ENCODE measurements around the gene STAMBP.
"Not testable (repeated sequence)": the region's sequence is repeated elsewhere in the genome, so short reads cannot be mapped to it uniquely, and the experiment has no call there.

Gene STAMBP

DNA sequence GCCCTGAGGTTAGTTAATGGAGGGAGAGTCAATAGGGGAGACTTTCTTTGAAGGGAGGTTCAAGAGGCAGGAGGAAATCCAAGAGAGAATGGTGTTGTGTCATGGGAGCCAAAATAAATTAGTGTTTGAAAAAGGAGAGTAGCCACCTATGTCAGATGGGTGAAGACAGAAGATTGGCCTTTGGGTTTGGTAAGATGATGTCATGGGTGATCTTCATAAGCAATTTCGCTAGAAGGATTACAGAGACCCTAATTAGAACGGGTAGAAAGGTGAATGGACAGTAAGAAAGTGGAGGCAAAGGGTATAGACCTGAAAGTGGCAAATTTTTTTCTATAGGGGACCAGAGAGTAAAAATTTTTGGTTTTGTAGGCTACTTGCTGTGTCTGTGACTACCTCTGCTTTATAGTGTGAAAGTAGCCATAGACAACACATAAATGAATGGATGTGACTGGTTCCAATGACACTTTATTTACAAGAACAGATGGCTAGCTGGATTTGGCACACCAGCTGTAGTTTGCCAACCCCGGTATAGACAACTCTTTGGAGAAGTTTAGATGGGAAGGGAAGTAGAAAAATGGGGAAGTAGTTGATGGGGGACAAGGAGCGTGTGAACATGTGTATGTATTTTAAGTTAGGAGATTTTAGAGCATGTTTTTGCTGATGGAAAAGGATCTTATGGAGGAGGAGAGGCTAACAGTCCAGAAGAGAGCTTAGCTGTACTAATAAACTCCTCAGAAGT lies 9.3 kb downstream of the STAMBP start:
- DNase-seq (ENCODE audit: low spot score) = no peak

DNA sequence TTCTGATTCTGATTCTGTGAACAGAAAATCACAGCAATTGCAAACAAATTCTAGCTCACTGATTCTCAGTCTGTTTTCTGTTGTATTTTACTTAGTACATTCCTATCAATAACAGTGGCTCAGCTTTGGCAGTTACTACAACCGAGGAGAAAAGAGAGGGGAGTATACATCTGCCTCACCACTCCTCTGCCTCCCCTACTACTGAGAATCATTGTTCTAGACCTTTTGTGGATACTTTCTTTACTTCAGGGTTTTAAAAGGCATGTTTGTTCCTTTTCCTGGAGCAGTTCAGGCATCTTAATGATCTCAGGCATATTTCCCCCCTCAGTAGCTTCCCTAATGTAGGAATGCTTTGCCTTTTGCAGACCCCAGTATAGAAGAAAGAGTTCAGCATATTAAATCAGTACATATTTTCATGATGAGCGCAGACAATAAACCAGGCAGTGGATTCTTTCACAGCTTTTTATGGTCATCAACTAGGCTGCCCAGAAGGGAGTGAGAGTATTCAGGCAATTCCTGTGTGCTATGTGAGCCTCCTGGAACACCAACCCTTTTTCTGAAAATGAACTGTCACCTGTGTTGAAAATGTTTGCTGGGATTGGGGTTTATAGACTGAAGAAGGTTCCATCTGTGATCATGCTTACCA lies 10.3 kb downstream of the STAMBP start:
- DNase-seq (ENCODE audit: low spot score) = no peak

DNA sequence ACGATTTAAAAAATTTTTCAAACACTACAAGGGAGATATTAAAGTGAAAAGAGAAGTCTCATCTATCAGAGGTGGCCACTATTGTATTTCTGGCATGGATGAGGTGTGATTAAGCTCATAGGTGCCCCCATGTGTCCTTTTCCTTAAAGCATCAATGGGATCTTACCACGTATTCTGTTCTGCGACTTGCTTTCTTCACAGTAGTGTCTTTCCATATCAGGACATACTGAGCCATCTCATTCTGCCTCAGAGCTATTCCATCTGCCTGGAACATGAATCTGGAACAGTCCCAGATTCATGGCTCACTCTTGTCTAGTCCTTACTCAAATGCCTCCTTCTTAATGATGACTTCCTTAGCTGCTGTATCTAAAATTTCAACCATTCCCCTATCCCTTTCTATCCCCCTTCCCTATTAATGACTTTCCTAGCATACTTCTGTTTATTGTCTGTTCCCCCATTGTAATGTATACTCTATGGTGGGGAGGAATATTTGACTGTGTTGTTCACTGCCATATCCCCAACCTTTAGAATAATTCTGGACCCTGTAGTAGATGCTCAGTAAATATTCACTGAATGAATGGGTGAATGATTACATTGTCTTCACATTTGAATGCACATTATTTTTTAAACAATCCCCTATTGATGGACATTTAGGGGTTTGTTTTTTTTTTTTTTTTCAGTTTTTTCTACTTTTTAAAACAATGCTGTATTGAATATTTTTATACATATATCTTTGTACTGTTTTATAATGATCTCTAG lies 11.1 kb downstream of the STAMBP start:
- DNase-seq (ENCODE audit: low spot score) = no peak

DNA sequence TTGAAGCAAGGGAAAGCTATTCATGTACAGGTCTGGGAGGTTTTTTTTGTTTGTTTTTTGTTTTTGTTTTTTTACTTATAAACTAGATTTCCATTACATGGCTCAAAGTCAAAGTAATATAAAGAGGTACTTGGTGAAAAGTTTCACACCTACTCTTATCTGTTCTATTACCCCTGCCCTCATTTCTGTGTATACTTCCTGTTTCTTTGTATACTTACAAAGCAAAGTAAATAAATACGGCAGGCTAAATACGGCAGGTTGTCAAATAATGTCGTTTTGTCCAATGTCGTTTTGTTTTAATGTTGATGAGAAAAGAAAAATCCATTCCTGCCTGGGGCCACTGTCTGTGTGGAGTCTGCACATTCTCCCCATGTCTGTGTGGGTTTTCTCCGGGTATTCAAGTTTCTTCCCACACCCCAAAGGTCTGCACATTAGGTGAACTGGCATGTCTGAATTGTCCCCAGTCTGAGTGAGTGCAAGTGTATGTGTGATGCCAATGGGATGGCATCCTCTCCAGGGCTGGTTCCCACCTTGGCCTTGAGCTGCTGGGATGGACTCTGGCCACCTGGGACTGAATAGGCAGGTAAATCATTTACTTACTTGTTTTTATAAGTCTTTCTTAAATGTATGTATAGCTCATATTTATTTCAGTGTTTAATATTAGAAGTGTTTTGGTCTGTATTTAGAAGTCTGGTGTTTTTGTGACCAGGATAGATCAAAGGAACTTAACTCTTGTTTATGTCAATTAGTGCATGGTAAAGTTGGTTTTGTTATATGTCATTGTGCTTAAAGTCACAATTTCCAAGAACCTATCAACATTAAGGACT lies 13.4 kb downstream of the STAMBP start:
- no peak for DNase-seq (ENCODE audit: low spot score)

DNA sequence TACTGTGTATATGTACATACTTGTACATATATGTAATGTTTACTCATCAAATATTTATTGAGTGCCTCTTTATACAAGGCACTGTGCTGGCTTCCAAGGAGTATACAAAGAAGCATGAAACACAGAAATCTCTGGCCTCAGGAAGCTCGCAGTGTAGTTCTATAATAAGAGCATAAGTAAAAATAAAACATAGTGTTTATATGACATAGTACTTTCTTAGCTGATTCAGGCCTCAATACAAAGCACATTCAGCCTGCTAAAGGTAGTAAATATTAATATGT lies 13.9 kb downstream of the STAMBP start:
- DNase-seq (ENCODE audit: low spot score) = no peak

DNA sequence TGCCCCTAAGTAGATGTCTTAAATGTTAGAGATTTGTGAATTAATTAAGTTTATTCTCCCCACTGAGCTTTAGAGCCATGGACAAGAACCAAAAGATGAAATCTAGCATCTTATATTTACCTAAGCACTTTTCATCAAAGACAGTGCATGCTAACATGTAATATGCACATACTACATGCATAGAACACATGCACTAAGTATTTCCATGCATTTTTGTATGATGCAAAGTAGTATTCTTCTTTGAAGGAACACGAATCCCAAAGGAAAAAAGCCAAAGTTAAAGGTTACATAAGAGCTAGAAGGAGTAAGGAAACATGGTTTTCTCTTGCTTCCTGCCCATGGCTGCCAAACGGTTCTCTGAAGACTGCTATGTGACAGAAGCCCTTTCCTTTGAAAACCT lies 15.3 kb downstream of the STAMBP start:
- DNase-seq (ENCODE audit: low spot score) = no peak

DNA sequence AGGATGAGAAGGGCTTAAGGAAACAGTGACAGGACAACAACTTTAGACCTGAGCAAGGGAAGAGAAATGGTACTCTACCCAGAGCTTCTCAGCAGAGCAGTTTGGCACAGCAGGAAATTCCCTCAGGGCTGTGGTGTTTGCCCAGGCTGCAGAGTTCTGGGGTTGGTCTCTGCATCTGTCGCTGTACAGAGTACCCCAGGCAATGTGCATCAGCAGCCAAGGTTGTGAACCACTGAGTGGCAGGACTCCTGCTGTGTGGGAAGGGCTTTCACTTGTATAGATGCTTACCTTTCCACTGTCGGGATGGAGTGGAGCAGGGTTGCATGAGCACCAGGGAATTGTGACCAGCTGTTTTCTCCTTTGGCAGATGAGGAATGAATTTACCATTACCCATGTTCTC lies 21.2 kb downstream of the STAMBP start:
- DNase-seq (ENCODE audit: low spot score) = no peak

DNA sequence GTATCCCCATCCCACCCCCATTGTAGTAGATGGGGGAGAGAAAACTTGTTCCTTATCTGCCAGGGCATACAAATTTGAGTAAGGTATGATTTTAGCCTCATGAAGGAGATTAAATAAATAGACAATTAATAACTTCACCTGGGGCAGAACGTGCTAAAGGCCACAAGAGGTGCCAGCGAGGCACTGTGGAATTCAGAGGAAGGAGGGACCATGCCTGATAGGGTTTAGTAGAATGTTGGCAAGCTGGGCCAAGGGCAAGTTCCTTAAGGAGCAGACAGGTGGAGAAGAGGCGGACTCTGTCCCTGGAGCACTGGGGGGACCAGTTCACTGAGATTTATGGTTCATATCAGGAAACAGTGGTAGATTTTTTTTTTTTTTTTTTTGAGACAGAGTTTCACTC lies 22.5 kb downstream of the STAMBP start:
- DNase-seq (ENCODE audit: low spot score) = no peak

DNA sequence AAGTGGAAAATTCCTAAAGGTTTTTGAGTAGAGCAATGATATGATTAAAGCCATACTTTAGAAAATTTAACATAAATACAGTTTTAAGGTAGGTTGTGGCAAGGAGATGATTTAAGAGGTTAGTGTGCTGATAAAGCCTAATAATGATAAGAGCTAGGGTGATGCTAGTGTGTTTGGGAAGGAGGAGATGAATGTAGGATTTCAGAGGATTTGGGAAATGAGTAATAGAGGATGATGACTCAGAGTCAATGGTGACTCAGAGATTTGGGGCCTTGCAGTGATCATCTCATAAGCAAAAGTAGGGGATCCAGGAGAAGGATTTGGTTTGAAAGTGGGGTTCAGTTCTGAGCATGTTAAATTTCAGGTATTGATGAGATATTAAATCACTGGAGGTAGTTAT lies 23.3 kb downstream of the STAMBP start:
- peak; percentile 35 for DNase-seq (ENCODE audit: low spot score)

DNA sequence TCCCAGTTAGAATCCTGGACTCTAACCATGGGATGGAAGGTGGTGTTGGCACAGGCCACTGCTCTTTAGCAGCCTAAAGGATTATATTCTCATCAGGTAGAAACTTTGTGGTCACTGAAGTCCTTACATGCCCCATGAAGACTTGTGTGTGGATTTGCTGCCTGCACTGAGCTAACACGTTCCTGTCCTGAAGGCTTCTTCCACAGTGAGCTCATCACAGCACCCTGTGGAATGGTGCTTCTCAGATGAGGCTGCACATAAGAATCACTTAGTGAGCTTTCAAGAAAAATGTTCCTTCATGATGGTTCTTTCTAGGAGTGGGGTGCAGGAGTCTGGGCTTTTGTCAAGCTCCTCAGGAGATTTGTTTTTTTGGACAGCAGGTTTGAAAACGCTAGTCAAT lies 26.8 kb downstream of the STAMBP start:
- DNase-seq (ENCODE audit: low spot score) = no peak

DNA sequence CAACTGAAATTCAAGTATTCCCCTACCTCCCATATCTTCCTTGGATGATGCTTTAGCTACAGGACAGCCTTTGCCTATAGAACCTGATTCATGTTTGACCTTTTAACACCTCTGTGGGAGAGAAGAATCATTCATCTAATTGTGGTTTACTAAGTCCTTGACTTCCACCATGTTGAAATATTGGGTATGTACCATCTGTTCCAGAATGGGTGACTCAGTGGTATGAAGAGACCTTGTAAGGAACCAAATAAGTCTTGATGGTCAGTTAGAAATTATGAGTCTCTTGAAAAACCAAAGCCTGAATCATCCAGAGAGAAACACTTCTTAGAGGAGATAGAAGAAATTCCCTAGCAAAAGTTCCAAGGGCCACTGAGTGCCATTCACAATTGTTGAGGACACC lies 27.5 kb downstream of the STAMBP start:
- DNase-seq (ENCODE audit: low spot score) = no peak

DNA sequence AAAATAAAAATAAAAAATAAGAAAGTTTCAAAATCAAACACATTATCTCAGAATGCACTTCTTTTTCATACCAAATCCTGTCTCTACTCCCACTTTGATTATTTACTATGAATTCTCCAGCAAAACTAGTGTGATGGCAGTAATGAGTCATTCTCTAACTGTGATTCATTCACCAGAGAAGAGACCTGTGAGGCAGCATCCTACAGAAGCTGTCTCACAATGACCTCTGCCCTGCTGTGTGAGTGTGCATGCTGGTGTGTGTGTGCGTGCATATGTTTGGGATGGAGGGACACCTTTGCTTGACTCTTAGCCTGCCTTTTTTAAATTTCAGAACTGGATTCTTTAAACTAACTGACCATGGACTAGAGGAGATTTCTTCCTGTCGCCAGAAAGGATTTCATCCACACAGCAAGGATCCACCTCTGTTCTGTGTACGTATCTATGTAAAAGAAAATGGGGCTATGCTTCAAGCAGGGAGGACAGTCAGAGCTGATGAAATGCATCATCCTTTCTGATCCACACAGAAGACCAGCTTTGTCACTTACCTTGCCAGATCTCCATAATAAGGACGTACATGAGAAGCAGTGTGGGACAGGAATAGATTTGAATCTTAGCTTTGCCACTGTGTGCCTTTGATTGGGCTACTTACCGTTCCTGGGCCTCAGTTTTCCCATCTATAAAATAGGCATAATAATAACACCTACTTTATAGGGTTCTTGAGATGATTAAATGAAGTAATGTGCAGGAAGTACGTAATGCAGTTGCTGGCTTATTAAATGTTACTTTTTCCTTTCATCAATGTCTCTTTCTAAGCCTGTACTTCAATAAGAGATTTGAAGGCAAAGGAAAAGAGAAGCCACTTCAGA lies 31.2 kb downstream of the STAMBP start:
- no peak for DNase-seq (ENCODE audit: low spot score)

DNA sequence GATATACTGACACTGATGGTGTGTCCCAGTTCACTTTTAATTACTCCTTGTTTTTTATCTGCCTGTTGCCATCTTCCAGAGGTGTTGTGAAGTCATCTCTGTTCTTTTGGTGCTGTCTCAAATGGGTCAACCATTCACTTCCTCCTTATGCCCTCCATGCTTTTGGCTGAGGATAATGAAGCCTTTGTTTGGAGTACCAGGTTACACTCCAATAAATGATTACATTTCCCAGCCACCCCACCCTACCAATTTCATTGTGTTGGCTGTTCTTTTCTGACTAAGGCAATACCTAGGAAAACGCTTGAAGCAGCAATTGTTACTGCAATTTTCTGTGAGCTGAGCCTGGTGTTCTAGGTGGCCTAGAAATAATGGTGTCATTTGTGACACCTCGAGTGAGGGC lies 34.2 kb downstream of the STAMBP start:
- no peak for DNase-seq (ENCODE audit: low spot score)

DNA sequence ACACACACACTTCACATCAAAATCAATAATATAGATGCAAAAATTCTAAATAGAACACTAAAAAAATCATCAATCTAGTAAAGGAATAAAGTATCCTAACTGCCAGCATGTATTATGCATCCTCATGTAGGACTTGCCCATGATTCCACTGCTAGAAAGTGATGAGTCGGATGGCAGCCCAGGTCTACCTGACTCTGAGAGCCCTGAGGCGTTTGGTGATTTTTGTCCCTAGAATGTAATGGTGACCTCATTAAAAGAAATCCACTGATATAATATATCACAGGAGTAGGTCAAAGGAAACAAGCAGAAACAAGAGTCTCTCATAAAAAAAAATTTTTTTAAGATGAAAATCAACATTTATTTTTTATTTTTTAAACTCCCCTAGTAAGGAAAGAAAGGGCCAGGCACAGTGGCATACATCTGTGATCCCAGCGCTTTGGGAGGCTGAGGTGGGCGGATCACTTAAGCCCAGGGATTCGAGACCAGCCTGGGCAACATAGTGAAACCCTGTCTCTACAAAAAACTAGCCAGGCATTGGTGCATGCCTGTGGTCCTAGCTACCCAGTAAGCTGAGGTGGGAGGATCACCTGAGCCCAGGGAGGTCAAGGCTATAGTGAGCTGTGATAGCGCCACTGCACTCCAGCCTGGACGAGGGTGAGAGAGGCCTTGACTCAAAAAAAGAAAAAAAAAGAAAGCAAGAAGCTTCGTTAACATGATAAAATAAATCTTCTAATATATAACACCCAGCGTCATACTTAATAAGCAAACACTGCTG lies 39.6 kb downstream of the STAMBP start:
- no peak for DNase-seq (ENCODE audit: low spot score)

DNA sequence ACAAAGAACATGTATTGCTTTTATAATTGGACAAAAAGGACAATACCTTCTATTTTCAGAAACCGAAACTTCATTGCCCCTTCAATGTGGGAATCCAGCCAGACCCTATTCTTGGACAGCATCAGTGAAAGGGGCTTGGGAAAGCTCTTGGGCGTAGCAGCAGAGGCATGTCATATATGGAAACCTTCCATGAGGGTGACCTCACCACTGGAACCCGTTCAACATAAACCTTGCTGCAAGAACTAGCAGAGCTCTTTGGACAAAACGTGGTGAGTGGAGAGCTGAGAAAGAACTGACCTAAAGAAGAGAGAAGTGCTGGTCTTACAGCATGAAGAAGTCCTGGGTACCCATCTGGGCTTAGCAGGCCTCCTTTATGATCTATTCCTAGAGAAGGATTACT lies 41.3 kb downstream of the STAMBP start:
- DNase-seq (ENCODE audit: low spot score) = no peak

DNA sequence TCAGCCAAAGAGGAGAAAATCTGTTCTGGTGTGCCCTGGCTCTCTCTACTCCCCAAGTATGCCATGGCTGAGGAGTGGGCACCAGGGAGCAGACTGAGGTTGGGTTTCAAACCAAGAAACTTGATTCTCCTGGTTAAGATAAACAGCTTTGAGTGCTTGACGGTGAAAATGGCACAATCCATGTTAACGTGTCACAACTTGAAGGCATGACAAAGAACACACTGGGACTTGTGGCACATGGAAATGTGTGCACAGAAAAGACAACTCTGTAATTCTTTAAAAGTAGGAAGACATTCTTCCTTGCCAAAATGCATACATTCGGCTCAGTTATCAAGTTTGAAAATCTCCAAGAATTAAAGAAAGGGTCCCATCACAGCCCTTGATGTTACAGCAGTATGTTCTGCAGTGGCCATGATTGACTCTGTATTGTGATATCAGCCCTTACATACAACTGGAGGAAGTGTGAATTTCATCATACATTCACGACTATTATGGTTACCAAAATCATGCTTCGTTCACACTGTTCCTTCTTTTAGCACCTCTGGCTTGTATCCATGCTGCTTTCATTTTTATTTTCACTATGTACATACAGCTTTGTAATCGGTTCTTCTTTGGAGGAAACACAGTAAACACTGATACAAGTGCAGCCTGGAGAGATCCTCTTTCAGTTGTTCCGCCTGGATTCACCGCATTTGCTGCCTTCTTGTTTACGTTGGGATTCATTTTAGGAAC lies 48.5 kb downstream of the STAMBP start:
- no peak for DNase-seq (ENCODE audit: low spot score)

DNA sequence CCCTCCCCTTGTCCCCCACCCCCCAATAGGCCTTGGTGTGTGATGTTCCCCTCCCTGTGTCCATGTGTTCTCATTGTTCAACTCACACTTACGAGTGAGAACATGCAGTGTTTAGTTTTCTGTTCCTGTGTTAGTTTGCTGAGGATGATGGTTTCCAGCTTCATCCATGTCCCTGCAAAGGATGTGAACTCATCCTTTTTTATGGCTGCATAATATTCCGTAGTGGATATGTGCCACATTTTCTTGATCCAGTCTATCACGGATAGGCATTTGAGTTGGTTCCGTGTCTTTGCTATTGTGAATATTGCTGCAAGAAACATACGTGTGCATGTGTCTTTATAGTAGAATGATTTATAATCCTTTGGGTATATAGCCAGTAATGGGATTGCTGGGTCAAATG lies 49.2 kb downstream of the STAMBP start:
- DNase-seq (ENCODE audit: low spot score) = not testable (repeated sequence)

DNA sequence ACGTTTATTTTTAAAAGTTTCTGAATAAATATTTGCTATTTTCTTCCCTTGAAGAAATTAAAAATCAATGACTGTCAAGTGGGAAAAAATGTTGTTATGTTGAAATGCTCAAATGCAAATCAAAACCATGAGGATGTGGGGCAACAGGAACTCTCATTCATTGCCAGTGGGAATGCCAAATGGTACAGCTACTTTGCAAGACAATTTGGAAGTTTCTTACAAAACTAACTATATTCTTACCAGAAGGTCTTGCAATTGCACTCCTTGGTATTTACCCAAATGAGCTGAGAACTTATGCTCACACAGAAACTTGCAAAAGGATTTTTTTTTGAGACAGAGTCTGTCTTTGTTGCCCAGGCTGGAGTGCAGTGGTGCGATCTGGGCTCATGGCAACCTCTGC lies 56.6 kb downstream of the STAMBP start:
- DNase-seq (ENCODE audit: low spot score) = no peak

DNA sequence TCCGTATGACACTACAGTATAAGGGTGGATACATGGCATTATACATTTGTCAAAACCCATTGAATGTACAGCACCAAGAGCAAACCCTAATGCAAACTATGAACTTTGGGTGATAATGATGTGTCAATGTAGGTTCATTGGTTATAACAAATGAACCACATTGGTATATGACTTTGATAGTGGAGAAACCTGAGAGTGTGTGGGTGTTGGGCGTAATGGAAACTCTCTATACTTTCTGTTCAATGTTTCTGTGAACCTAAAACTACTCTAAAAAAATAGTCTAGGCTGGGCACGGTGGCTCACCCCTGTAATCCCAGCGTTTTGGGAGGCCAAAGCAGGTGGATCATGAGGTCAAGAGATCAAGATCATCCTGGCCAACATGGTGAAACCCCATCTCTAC lies 57.6 kb downstream of the STAMBP start:
- DNase-seq (ENCODE audit: low spot score) = no peak
